CD14-positive monocyte (primary cell): ENCODE measurements around the gene PPIE. TPM values are rescaled to one million over a fixed set of nuclear protein-coding genes. Genes with fewer than 3 reads are reported as not detected.
A peak's percentile ranks its signal among the peaks of the same experiment; 100 is the strongest.

Experiments
- DNase-seq, 3 donors: peaks; one replicate each; pipeline ENCODE4 v3.0.0-alpha.2; 2011 to 2022
- H2AFZ ChIP-seq: 2 replicates; pipeline ENCODE4 v1.6.0; 2012; ENCODE audit warnings: mild to moderate bottlenecking, low read depth, low read length, inconsistent platforms; ENCODE audit not compliant: insufficient read depth, poor library complexity, severe bottlenecking
- H3K27ac ChIP-seq, 2 donors: 1 replicate in 1 of 2; 2 replicates in 1 of 2; pipeline ENCODE4 v1.5.1; 2012 to 2013; ENCODE audit warnings: low read length in 2 of 2, control low read depth in 1 of 2, inconsistent platforms in 1 of 2, low read depth in 1 of 2, mild to moderate bottlenecking in 1 of 2
- H3K27me3 ChIP-seq, 2 donors: one replicate each; pipeline versions ENCODE4 v1.6.0 to v1.6.1; 2011 to 2013; ENCODE audit warnings: low read length in 2 of 2; ENCODE audit not compliant: control insufficient read depth in 2 of 2, insufficient read depth in 2 of 2
- H3K36me3 ChIP-seq, 2 donors: replicated peaks in 1 of 2; 1 replicate in 1 of 2; 2 replicates in 1 of 2; pipeline versions ENCODE4 v1.5.1 to v1.6.1; 2012 to 2013; ENCODE audit warnings: low read length in 2 of 2, control low read depth in 1 of 2, inconsistent platforms in 1 of 2, mild to moderate bottlenecking in 1 of 2; ENCODE audit not compliant: insufficient read depth in 2 of 2, control insufficient read depth in 1 of 2
- H3K4me1 ChIP-seq, 2 donors: 1 replicate in 1 of 2; 2 replicates in 1 of 2; pipeline versions ENCODE4 v1.5.1 to v1.6.1; 2012 to 2013; ENCODE audit warnings: low read length in 2 of 2, control low read depth in 1 of 2, inconsistent platforms in 1 of 2, mild to moderate bottlenecking in 1 of 2, moderate library complexity in 1 of 2; ENCODE audit not compliant: insufficient read depth in 2 of 2, control insufficient read depth in 1 of 2
- H3K4me2 ChIP-seq: replicated peaks from 2 replicates; pipeline ENCODE3; 2012; ENCODE audit warnings: low read length, moderate library complexity, mild to moderate bottlenecking; ENCODE audit not compliant: poor library complexity, severe bottlenecking; ENCODE audit errors: extremely low read depth
- H3K4me3 ChIP-seq, 3 experiments: fragments of 200-600 bp in 1 of 3; sonication (generic) in 1 of 3; replicated peaks in 1 of 3; 1 replicate in 2 of 3; 2 replicates in 1 of 3; pipeline ENCODE4 v1.5.1; 2011 to 2013; ENCODE audit warnings: low read length in 3 of 3, mild to moderate bottlenecking in 3 of 3, control low read depth in 2 of 3, low read depth in 2 of 3, inconsistent platforms in 1 of 3, moderate library complexity in 1 of 3
- H3K79me2 ChIP-seq: 2 replicates; pipeline ENCODE4 v1.6.0; 2012; ENCODE audit warnings: mild to moderate bottlenecking, control low read depth, inconsistent platforms, low read length, moderate library complexity; ENCODE audit not compliant: insufficient read depth
- H3K9ac ChIP-seq: 2 replicates; pipeline ENCODE4 v1.6.0; 2017; ENCODE audit warnings: low read length, mild to moderate bottlenecking; ENCODE audit not compliant: insufficient read depth, poor library complexity, severe bottlenecking
- H3K9me3 ChIP-seq, 2 donors: replicated peaks in 1 of 2; 1 replicate in 1 of 2; 2 replicates in 1 of 2; pipeline versions ENCODE4 v1.5.1 to v1.6.1; 2012 to 2013; ENCODE audit warnings: low read length in 2 of 2, control low read depth in 1 of 2; ENCODE audit not compliant: control insufficient read depth in 1 of 2, insufficient read depth in 1 of 2
- H4K20me1 ChIP-seq: 2 replicates; pipeline ENCODE4 v1.6.0; 2012; ENCODE audit warnings: mild to moderate bottlenecking, low read length, control low read depth, moderate library complexity; ENCODE audit not compliant: insufficient read depth
- H3K27ac Mint-ChIP-seq, 7 donors: one replicate each; pipeline ENCODE4 v1.8.0; 2020; ENCODE audit warnings: mild to moderate bottlenecking in 7 of 7, mixed read lengths in 7 of 7, moderate library complexity in 6 of 7, inconsistent platforms in 2 of 7
- H3K27me3 Mint-ChIP-seq, 3 donors: one replicate each; pipeline ENCODE4 v1.8.0; 2021 to 2022; ENCODE audit warnings: low read depth in 3 of 3, mild to moderate bottlenecking in 3 of 3, mixed read lengths in 3 of 3, moderate library complexity in 3 of 3, inconsistent platforms in 1 of 3
- H3K36me3 Mint-ChIP-seq, 2 donors: one replicate each; pipeline ENCODE4 v1.8.0; 2020; ENCODE audit warnings: mixed read lengths in 2 of 2, inconsistent platforms in 1 of 2, mild to moderate bottlenecking in 1 of 2
- H3K4me1 Mint-ChIP-seq: one replicate; pipeline ENCODE4 v1.8.0; 2020; ENCODE audit warnings: mild to moderate bottlenecking, mixed read lengths
- H3K4me3 Mint-ChIP-seq, 2 donors: one replicate each; pipeline ENCODE4 v1.8.0; 2020; ENCODE audit warnings: mild to moderate bottlenecking in 2 of 2, mixed read lengths in 2 of 2, moderate library complexity in 1 of 2
- H3K9me3 Mint-ChIP-seq, 7 donors: one replicate each; pipeline ENCODE4 v1.8.0; 2020 to 2022; ENCODE audit warnings: mixed read lengths in 7 of 7, mild to moderate bottlenecking in 6 of 7, moderate library complexity in 6 of 7, inconsistent platforms in 2 of 7
- WGBS: methylation state at CpG from one replicate; pipeline ENCODE4 v1.1.5; 2013; ENCODE audit warnings: missing lambda C conversion rate; ENCODE audit not compliant: insufficient coverage; 5-methylcytosine and 5-hydroxymethylcytosine counted together
- intact Hi-C, 2 donors: fragments of 100-400 bp; cut with micrococcal nuclease; formaldehyde crosslinking; loops; one replicate each; pipeline versions ENCODE4 v1.15.0 to v1.15.1; 2023
- polyA plus RNA-seq, 3 donors: library from polyadenylated mRNA; depleted of rRNA in 1 of 3; unstranded in 2 of 3; stranded (reverse) in 1 of 3; fragments of 300-500 nt in 2 of 3; fragments of >200 nt in 1 of 3; fragmentation: Illumina TruSeq in 2 of 3; gene quantifications; 1 replicate in 2 of 3; 2 replicates in 1 of 3; pipeline ENCODE4 v1.2.3, GENCODE V29; 2012 to 2021
- TF ChIP-seq, protein P1 (sequence below): fragments of 200-600 bp; IDR thresholded peaks from one replicate; pipeline ENCODE4 v1.8.0; 2022; ENCODE audit warnings: antibody characterized with exemption, mild to moderate bottlenecking

PPIE gene
- polyA plus RNA-seq, 3 donors, result 48.8 to 55.9 (median 48.9) TPM

GRCh38 chr1:39695016-39695415 is 43.7 kb upstream of the PPIE start:
- Mint-ChIP-seq H3K4me1 (peaks cover 14% of the 10 kb centered on the region), H3K4me3 (peak overlapping the region in 1 of 2 donors; percentile 9), H3K27me3 (peaks cover 64 to 86% (median 64%) of the 10 kb centered on the region in 3 donors), H3K27ac (peak overlapping the region in 1 of 7 donors; percentile 36), H3K36me3 (peaks cover 0 to 1% of the 10 kb centered on the region in 2 donors), H3K9me3 (peaks cover 0 to 24% (median 7%) of the 10 kb centered on the region in 7 donors)
- no CpG with 5 or more reads among the region's 1 CpG for WGBS
- Histone ChIP-seq H2AFZ (no peak overlapping the region), H3K27me3 (peaks cover 44 to 77% of the 10 kb centered on the region in 2 donors), H4K20me1 (no peaks in the 10 kb centered on the region), H3K27ac (no peak overlapping the region), H3K79me2 (no peaks in the 10 kb centered on the region), H3K4me1 (peaks cover 17 to 20% of the 10 kb centered on the region in 2 donors), H3K9ac (no peak overlapping the region), H3K36me3 (no peaks in the 10 kb centered on the region), H3K9me3 (peaks cover 0 to 22% of the 10 kb centered on the region in 2 donors), H3K4me3 (no peak overlapping the region), H3K4me2 (no peak overlapping the region)
- intact Hi-C loops, result no loop called here
- TF ChIP-seq, protein P1, sequence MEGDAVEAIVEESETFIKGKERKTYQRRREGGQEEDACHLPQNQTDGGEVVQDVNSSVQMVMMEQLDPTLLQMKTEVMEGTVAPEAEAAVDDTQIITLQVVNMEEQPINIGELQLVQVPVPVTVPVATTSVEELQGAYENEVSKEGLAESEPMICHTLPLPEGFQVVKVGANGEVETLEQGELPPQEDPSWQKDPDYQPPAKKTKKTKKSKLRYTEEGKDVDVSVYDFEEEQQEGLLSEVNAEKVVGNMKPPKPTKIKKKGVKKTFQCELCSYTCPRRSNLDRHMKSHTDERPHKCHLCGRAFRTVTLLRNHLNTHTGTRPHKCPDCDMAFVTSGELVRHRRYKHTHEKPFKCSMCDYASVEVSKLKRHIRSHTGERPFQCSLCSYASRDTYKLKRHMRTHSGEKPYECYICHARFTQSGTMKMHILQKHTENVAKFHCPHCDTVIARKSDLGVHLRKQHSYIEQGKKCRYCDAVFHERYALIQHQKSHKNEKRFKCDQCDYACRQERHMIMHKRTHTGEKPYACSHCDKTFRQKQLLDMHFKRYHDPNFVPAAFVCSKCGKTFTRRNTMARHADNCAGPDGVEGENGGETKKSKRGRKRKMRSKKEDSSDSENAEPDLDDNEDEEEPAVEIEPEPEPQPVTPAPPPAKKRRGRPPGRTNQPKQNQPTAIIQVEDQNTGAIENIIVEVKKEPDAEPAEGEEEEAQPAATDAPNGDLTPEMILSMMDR, result no peak
- DNase-seq, result peak in 1 of 3 donors; percentile 21

DNA sequence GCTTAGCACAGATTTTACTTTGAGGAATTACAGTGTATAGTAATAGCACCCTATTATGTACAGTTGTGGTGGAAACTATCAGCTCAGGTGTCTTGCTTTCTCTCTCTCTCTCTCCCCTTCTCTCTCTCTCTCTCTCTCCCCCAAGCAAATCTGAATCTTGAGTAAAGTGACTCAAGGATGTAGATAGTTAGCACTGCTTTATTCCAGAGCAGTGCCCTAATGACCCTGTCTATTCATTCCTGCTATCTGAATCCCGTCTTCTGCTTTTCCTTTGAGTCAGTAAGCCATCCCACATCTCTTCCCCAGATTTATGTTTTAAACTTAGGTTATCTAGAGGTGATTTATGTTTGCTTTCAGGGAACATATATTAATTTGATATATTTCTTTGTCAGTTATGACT is 42.2 kb upstream of the PPIE start:
- Mint-ChIP-seq H3K27me3 (peaks cover 52 to 74% (median 53%) of the 10 kb centered on the region in 3 donors), H3K36me3 (no peaks in the 10 kb centered on the region), H3K4me3 (peak overlapping the region in 1 of 2 donors; percentile 59), H3K27ac (no peak overlapping the region), H3K9me3 (peaks cover 0 to 11% (median 4%) of the 10 kb centered on the region in 7 donors), H3K4me1 (peaks cover 13% of the 10 kb centered on the region)
- no peak overlapping the region for H3K27ac ChIP-seq
- H3K9ac ChIP-seq, result no peak overlapping the region
- no peaks in the 10 kb centered on the region for H3K36me3 ChIP-seq
- intact Hi-C loops, result no loop called here
- H3K79me2 ChIP-seq, result no peaks in the 10 kb centered on the region
- H4K20me1 ChIP-seq, result no peaks in the 10 kb centered on the region
- no peak overlapping the region for H3K4me3 ChIP-seq
- H3K4me1 ChIP-seq, result peaks cover 10 to 12% of the 10 kb centered on the region in 2 donors
- WGBS, result no CpG with 5 or more reads among the region's 1 CpG
- DNase-seq, result no peak
- H3K27me3 ChIP-seq, result peaks cover 39 to 63% of the 10 kb centered on the region in 2 donors
- H3K4me2 ChIP-seq, result no peak overlapping the region
- TF ChIP-seq, protein P1, result no peak
- peaks cover 0 to 13% of the 10 kb centered on the region in 2 donors for H3K9me3 ChIP-seq
- H2AFZ ChIP-seq, result no peak overlapping the region
